ENCODE data around the gene TMEM116. TPM values are rescaled to one million over a fixed set of nuclear protein-coding genes. Genes with fewer than 3 reads are reported as not detected.
"Not testable (repeated sequence)": the region's sequence is repeated elsewhere in the genome, so short reads cannot be mapped to it uniquely, and the experiment has no call there.

TMEM116 gene
- total RNA-seq, 4 donors from 2014 or later: 21.5 to 37.3 (median 35.5) TPM

GRCh38 chr12:112013601-112014402 is 837 bp upstream of the TMEM116 start:
- peak overlapping the region; percentile 92 to 96 (median 95) for H3K27ac ChIP-seq
- no peaks in the 10 kb centered on the region for H3K9me3 ChIP-seq
- peaks cover 0 to 16% (median 0%) of the 10 kb centered on the region in 3 donors for H3K36me3 ChIP-seq
- peak overlapping the region; percentile 80 to 96 (median 87) for H3K4me3 ChIP-seq
- peaks cover 3 to 26% (median 7%) of the 10 kb centered on the region in 4 donors for H3K4me1 ChIP-seq
- TF ChIP-seq, protein P1, sequence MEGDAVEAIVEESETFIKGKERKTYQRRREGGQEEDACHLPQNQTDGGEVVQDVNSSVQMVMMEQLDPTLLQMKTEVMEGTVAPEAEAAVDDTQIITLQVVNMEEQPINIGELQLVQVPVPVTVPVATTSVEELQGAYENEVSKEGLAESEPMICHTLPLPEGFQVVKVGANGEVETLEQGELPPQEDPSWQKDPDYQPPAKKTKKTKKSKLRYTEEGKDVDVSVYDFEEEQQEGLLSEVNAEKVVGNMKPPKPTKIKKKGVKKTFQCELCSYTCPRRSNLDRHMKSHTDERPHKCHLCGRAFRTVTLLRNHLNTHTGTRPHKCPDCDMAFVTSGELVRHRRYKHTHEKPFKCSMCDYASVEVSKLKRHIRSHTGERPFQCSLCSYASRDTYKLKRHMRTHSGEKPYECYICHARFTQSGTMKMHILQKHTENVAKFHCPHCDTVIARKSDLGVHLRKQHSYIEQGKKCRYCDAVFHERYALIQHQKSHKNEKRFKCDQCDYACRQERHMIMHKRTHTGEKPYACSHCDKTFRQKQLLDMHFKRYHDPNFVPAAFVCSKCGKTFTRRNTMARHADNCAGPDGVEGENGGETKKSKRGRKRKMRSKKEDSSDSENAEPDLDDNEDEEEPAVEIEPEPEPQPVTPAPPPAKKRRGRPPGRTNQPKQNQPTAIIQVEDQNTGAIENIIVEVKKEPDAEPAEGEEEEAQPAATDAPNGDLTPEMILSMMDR (IDR thresholded peaks at IDR 0.05): no peak
- TF ChIP-seq POLR2A (IDR thresholded peaks at IDR 0.05): peak in 1 of 2 donors; percentile 55
- DNase-seq: peak; percentile 75 to 87 (median 79)
- no peaks in the 10 kb centered on the region for H3K27me3 ChIP-seq

DNA sequence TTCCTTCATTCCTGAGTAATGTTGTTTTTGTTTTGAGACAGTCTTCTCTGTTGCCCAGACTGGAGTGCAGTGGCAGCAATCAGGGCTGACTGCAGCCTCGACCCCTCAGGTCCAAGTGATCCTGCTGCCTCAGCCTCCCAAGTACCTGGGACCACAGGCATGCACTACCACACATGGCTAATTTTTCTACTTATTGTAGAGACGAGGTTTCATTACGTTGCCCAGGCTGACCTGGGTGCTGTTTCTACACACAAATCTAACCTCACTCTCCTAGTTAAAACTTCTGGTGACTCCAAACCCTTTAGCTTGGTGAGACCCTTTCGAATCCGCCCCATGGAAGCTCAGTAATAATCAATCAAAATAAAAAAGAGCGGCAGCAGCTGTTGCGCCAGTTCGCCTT is 1.3 kb downstream of the TMEM116 start:
- peak overlapping the region; percentile 63 to 96 (median 83) for H3K4me3 ChIP-seq
- TF ChIP-seq, protein P1 (IDR thresholded peaks at IDR 0.05): no peak
- no peak for TF ChIP-seq POLR2A (IDR thresholded peaks at IDR 0.05)
- peaks cover 3 to 26% (median 7%) of the 10 kb centered on the region in 4 donors for H3K4me1 ChIP-seq
- peak overlapping the region; percentile 92 to 96 (median 95) for H3K27ac ChIP-seq
- DNase-seq: no peak
- H3K9me3 ChIP-seq: no peaks in the 10 kb centered on the region
- H3K36me3 ChIP-seq: peaks cover 0 to 7% (median 0%) of the 10 kb centered on the region in 3 donors
- H3K27me3 ChIP-seq: no peaks in the 10 kb centered on the region

DNA sequence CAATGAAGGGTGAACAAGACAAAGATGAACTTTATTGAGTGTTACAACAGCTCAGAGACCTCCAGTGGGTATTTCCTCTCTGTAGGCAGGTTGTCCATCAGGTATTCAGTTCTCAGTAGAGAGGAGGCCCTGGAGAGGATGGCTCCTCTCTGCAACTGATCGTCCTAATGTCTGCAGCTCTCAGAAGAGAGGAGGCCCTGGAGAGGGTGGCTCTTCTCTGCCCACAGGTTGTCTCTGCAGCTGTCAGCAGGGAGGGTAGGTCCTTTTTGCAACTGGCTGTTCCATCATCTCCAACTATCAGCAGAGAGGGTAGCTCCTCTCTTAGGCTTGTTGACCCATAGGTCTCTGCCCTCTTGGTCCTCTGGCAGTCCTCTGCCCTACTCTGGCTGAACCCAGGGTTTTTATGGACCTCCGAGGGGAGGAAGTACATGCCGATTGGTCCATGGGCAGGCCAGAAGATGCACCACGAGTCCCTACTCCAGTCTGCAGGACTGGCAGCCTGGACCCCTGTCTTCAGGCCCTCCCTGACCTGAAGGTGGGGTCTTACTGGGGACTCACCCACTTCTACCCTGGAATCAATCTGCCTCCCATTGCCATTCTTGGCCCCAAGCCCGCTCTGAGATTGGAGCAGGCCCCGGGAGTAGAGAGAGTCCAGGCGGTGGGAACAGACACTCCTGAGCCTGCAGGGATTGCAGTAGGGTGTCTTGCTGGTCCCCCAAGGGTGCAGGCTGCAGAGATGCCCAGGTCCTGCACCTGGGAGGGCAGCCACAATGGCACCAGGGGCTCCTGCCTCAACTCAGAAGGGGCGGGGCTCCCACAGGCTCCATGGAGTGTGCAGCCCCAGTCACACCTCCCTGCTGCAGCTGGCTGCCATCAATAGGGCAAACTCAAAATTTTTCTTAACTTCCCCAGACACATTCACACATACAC is 2.3 kb downstream of the TMEM116 start:
- H3K4me3 ChIP-seq: no peak overlapping the region
- H3K4me1 ChIP-seq: peaks cover 3 to 26% (median 7%) of the 10 kb centered on the region in 4 donors
- H3K27me3 ChIP-seq: no peaks in the 10 kb centered on the region
- no peaks in the 10 kb centered on the region for H3K36me3 ChIP-seq
- DNase-seq: no peak
- TF ChIP-seq, protein P1 (IDR thresholded peaks at IDR 0.05): no peak
- TF ChIP-seq POLR2A (IDR thresholded peaks at IDR 0.05): no peak
- peak overlapping the region in 1 of 4 donors; percentile 95 for H3K27ac ChIP-seq
- H3K9me3 ChIP-seq: no peaks in the 10 kb centered on the region

DNA sequence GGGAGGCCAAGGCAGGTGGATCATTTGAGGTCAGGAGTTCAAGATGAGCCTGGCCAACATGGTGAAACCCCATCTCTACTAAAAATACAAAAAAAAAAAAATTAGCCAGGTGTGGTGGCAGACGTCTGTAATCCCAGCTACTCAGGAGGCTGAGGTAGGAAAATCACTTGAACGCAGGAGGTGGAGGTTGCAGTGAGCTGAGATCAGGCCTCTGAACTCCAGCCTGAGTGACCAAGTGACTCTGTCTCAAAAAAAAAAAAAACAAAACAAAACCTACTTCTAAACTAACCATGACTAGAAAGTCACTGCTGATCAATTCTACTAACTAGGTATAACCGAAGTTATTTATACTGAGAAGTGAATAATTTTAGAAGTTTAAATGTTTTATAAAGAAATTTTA is 3.4 kb downstream of the TMEM116 start:
- not testable (repeated sequence) for H3K4me3 ChIP-seq, H3K36me3 ChIP-seq, H3K27ac ChIP-seq, H3K27me3 ChIP-seq, H3K9me3 ChIP-seq, DNase-seq
- peaks cover 3 to 20% (median 5%) of the 10 kb centered on the region in 4 donors for H3K4me1 ChIP-seq

- TF ChIP-seq, protein P1 (IDR thresholded peaks at IDR 0.05): no peak
- no peak for TF ChIP-seq POLR2A (IDR thresholded peaks at IDR 0.05)
- Histone ChIP-seq H3K9me3 (no peaks in the 10 kb centered on the region), H3K4me3 (no peak overlapping the region), H3K36me3 (no peaks in the 10 kb centered on the region), H3K27ac (no peak overlapping the region), H3K27me3 (no peaks in the 10 kb centered on the region), H3K4me1 (peaks cover 0 to 16% (median 4%) of the 10 kb centered on the region in 4 donors)
- no peak for DNase-seq
Observed at GRCh38 chr12:112008918-112009317, 4.0 kb downstream of the TMEM116 start.
